ENCODE measurements around the gene SH3GLB1. TPM values are rescaled to one million over a fixed set of nuclear protein-coding genes. Genes with fewer than 3 reads are reported as not detected.

The SH3GLB1 gene
- total and polyA plus RNA-seq, 10 of the 15 experiments (the other 5 are each of a cell fraction or from before 2014, with no cell fraction given), result 18.0 to 59.0 (median 36.5) TPM

DNA sequence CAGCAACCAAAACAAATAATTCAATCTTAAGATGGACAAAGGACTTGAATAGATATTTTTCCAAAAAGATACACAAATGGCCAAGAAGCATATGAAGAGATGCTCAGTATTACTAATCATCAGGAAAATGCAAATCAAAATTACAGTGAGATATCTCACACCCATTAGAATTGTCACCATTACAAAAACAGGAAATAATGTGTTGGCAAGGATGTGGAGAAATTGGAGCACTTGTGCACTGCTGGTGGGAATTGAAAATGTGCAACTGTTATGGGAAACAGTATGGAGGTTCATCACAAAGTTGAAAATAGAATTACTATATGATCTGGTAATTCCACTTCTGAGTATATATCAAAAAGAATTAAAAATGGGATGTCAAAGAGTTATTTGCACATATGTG is 83.2 kb downstream of the SH3GLB1 start (continued):
- TF ChIP-seq, protein P1, sequence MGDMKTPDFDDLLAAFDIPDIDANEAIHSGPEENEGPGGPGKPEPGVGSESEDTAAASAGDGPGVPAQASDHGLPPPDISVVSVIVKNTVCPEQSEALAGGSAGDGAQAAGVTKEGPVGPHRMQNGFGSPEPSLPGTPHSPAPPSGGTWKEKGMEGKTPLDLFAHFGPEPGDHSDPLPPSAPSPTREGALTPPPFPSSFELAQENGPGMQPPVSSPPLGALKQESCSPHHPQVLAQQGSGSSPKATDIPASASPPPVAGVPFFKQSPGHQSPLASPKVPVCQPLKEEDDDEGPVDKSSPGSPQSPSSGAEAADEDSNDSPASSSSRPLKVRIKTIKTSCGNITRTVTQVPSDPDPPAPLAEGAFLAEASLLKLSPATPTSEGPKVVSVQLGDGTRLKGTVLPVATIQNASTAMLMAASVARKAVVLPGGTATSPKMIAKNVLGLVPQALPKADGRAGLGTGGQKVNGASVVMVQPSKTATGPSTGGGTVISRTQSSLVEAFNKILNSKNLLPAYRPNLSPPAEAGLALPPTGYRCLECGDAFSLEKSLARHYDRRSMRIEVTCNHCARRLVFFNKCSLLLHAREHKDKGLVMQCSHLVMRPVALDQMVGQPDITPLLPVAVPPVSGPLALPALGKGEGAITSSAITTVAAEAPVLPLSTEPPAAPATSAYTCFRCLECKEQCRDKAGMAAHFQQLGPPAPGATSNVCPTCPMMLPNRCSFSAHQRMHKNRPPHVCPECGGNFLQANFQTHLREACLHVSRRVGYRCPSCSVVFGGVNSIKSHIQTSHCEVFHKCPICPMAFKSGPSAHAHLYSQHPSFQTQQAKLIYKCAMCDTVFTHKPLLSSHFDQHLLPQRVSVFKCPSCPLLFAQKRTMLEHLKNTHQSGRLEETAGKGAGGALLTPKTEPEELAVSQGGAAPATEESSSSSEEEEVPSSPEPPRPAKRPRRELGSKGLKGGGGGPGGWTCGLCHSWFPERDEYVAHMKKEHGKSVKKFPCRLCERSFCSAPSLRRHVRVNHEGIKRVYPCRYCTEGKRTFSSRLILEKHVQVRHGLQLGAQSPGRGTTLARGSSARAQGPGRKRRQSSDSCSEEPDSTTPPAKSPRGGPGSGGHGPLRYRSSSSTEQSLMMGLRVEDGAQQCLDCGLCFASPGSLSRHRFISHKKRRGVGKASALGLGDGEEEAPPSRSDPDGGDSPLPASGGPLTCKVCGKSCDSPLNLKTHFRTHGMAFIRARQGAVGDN (IDR thresholded peaks at IDR 0.05), result no peak
- no peak for TF ChIP-seq JUNB (IDR thresholded peaks at IDR 0.05)
- TF ChIP-seq SPI1 (IDR thresholded peaks at IDR 0.05; ENCODE audit: borderline replicate concordance, insufficient read depth, low read depth, low read length), result no peak

DNA sequence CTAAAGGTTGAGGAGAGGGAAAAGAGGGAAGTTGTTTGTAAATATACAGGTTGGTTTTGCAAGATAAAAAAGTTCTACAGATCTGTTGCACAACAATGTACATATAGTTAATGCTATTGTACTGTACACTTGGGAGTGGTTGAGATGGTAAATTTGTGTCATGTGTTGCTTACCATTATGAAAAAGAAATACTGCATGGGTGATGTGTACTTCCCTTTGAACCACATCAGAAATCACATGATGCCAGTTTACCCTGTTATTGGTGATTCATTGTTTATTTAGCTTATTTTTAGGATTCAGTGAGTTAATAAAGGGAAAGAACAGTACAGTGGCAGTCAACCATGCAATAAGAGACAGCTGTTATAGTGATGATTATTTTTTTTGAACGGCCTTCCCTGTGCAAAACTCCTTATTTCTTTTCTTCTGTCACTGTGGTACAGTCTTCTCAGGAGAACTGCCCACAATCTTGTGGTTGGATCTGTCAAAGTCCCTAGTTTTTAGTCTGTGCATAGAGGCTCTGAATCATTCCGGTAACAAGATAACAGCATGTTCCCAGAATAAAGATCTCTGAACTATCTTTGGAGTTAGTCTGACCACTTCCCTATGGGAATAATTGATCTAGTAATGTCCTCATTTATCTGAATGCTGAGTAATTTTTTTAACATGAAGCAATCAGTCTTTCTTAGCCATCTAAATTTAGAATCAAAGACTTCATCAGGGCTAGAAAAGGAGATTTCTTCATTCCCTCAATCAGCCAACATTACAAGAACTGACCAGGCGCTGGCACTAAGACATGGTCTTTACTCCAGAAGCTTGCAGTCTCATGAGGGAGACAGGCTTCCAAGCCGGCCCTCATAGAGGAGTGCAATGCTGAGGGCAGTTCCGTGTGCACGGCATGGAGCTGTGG is 84.2 kb downstream of the SH3GLB1 start:
- Histone ChIP-seq H3K9me3 (replicated peaks; ENCODE audit: control insufficient read depth, insufficient read depth, low read length) (no peaks in the 10 kb centered on the region; the same call in 2 of the 3 replicates), H3K4me2 (ENCODE audit: control insufficient read depth, insufficient read depth) (no peak overlapping the region), H3K79me2 (ENCODE audit: control insufficient read depth, insufficient read depth, low read length) (no peaks in the 10 kb centered on the region), H3K27me3 (replicated peaks in 1 of 2; ENCODE audit: control insufficient read depth in 2 of 2, insufficient read depth in 2 of 2, low read length in 1 of 2) (no peaks in the 10 kb centered on the region), H3K4me3 (no peak overlapping the region), H3K9ac (ENCODE audit: control insufficient read depth, insufficient read depth, low read length) (no peak overlapping the region), H3K27ac (ENCODE audit: control insufficient read depth, insufficient read depth) (no peak overlapping the region), H4K20me1 (ENCODE audit: control insufficient read depth, insufficient read depth) (no peaks in the 10 kb centered on the region), H2AFZ (ENCODE audit: control insufficient read depth, low read depth, low read length) (no peak overlapping the region), H3K36me3 (ENCODE audit: control insufficient read depth in 2 of 2, insufficient read depth in 2 of 2, low read length in 1 of 2) (no peaks in the 10 kb centered on the region), H3K4me1 (ENCODE audit: control insufficient read depth, insufficient read depth, low read length) (no peaks in the 10 kb centered on the region)
- intact Hi-C loops (cut with micrococcal nuclease; ENCODE audit: unreplicated experiment) (no loop called here), in situ Hi-C loops (cut with MboI) (no loop called here)
- ChIA-PET RAD21 (ENCODE audit: unreplicated experiment) (no interaction called here), CTCF (no interaction called here), SMC1A (ENCODE audit: uncharacterized antibody, unreplicated experiment) (no interaction called here), POLR2A (no interaction called here)
- WGBS (ENCODE audit: insufficient coverage, insufficient replicate concordance, low lambda C conversion rate, missing lambda C conversion rate), result 54% methylated on average over 6 of the region's 6 CpGs
- no peak for FAIRE-seq
- TF ChIP-seq RUNX3 (IDR thresholded peaks at IDR 0.05; ENCODE audit: low read length), result peak; percentile 26; the same call in 1 of the 2 replicates
- no peak for TF ChIP-seq CEBPB (IDR thresholded peaks at IDR 0.05; ENCODE audit: borderline replicate concordance in 1 of 2, low read depth in 2 of 2, low read length in 2 of 2)
- 0 out of 2 replicates have a peak, but pooled peaks have one; percentile 18 for TF ChIP-seq RAD51 (IDR thresholded peaks at IDR 0.05)
- ATAC-seq, result no peak; the same call in 2 of the 3 replicates
- no TSS peak for BruUV-seq (replicated peaks)
- no peak for DNase-seq (ENCODE audit: low read depth, low spot score)
